NCI-H2196 (cell line): Measurements from ENCODE around the gene OR1J1.

Experiments used
- DNase-seq: peaks from one replicate; lab custom pipeline; 2025; ENCODE audit not compliant: unreplicated experiment; lab: John Stamatoyannopoulos, UW

Gene OR1J1

GRCh38 chr9:122445155-122445749, 32.5 kb downstream of the OR1J1 start:
- DNase-seq, result no peak

GRCh38 chr9:122444041-122444733, 33.5 kb downstream of the OR1J1 start:
- DNase-seq, result no peak

GRCh38 chr9:122442568-122442967, 35.2 kb downstream of the OR1J1 start:
- no peak for DNase-seq
